HG03097 (cell line): ENCODE results near the gene NUTF2.
A peak's percentile ranks its signal among the peaks of the same experiment; 100 is the strongest.
"Not testable (repeated sequence)": the region's sequence is repeated elsewhere in the genome, so short reads cannot be mapped to it uniquely, and the experiment has no call there.

Source experiments
- ATAC-seq: cut with Tn5 transposase; IDR thresholded peaks from one replicate; pipeline ENCODE4 v1.9.1; 2021; ENCODE audit not compliant: unreplicated experiment, low FRiP score

Gene NUTF2

DNA sequence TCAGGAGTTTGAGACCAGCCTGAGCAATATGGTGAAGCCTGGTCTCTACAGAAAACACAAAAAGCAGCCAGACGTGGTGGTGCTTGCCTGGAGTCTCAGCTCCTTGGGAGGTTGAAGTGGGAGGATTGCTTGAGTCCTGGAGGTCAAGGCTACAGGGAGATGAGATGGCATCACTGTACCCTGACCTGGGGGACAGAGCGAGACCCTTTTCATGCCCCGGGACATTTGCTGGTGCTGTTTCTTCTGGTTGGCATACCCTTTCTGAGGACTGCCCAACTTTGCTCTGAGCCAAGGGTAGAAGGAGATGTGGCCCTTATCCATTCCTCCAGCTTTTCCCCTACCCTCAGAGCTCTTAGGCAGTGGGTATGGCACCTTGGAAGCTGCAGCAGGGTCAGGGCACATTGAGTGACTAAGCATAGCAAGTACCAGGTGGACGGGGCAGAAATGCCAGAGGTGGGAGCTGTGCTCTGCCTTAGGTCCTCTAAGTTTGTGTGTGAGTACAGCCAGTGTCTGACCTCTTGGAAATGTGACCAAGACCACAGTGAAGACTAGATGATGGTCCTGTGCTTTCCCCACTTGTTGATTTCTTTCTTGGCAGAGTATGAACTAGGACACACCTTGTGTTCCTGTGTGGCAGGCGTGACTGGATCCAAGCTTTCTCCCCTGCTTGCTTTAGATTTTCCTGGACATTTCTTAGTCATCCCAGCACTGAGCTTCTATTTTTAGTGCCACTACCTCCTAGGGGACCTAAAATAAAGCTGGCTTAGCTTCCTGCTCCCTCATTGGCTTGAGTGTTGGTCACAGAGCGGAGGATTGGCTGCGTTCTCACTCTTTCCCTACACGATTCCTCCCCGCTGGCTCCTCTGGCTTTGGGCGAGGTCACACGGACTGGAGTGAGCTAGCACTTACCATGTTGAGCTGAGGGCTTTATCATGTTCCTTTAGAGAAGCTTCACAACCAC lies 16.2 kb downstream of the NUTF2 start:
- ATAC-seq = no peak

DNA sequence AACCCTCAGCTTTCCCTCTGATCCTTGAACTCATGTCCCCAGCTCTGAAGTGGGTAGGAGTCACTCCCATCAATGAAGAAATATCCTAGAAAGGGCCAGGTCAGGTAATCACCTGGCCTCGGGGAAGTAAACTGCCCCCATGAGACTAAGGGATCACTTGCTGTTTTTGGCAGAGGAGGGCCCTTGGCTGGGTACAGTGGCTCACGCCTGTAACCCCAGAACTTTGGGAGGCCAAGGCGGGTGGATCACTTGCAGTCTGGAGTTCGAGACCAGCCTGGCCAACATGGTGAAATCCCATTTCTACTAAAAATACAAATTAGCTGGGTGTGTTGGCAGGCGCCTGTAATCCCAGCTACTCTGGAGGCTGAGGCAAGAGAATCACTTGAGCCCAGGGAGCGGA lies 17.3 kb downstream of the NUTF2 start:
- ATAC-seq = not testable (repeated sequence)

GRCh38 chr16:67864594-67864993 lies 17.9 kb downstream of the NUTF2 start:
- ATAC-seq = no peak

DNA sequence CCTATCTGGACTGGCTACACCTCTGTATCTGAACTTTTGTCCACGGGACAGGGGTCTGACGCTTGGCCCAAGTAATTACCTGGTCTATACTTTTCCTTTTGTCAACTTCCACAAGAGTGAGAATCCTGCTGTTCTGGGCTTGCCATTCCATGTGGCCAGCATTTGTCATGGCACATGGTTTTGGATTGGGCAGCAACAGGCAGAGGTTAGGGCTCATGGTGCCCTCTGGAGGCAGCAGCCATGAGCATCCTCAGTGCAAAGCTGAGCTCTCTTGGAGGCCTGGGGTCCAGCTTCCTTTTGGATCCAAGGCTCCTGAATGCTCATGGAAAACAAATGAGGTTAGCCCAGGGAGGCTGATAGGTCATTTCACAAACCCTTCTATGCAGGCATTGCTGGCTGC lies 18.6 kb downstream of the NUTF2 start:
- no peak for ATAC-seq

DNA sequence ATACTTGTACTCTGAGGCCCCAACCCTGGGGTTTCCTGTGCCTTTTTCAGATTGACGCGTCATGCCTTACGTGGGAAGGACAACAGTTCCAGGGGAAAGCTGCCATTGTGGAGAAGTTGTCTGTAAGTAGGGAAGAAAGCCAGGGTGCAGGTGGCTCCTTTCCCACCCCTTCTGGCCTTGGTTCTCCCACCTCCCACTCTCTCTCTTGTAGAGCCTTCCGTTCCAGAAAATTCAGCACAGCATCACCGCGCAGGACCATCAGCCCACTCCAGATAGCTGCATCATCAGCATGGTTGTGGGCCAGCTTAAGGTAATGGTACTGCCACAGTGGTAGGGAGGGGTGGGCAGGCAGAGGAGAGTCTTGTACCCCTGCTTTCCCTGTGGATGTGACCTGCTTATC lies 21.6 kb downstream of the NUTF2 start:
- ATAC-seq = no peak

- no peak for ATAC-seq
These were observed 22.9 kb downstream of the NUTF2 start for GRCh38 chr16:67869653-67870052.

GRCh38 chr16:67871256-67871655 lies 24.5 kb downstream of the NUTF2 start:
- ATAC-seq = no peak

DNA sequence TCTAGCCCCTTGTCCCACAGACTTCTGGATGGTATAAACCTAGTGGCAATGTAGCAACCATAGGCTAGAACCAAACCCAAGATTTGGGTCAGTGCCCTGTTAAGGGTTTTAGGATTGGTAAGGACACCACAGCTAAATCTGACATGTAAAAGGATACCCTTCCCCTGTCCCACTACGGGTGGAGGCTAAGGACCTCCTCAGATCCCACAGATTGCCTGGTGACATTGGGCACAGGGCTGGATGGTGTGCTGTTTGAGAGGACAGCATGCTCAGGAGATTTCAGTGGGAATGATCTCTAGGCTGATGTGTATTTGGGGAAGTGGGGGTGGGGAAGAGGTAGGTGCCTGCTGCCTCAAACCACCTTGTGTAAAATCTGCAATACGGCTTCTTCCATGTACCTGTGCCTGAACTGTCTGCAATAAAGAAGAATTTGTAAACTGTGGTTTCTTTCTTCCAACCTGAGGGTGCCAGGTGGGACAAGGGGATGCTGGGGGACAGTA lies 25.4 kb downstream of the NUTF2 start:
- no peak for ATAC-seq

DNA sequence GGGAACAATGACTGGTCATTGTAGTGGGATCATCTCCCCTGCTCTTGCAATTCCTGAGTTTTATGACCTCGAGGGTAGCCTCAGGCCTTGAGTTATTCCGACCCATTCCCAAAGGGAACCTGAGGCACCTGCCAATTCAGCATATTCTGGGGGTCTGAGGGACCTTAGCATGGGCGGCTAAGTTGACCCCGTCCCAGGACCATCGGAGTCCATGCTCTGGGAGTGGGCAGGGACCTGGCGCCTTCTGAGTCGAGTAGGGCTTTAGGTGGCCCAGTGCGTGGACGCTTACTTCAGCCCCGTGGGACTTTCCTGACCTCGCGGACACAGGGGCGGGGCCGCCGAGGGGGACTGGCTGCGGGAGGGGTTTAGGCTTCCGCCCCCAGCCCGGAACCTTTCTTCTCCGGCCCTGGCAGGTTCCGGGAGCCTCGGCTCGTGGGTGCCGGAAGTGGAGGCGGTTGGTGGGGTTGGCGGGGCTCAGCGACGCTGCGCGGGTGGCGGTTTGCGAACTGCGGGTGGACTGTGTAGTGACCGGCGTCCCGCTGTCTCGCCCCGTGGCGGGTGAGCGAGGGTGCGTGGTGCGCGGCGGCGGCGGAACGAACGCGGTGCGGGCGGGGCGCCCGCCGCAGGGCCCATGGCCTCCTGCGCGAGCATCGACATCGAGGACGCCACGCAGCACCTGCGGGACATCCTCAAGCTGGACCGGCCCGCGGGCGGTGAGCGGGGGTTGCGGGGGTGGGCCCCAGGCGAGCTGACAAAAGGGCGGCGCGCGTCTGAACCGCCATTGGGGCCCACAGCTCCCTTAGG lies 26.1 kb downstream of the NUTF2 start, which contains the start of gene EDC4:
Gene EDC4, plus strand, starts transcription at position 422 of the 804 bp plus-strand sequence. Its CDS starts 210 bp downstream, at position 632.
- peak; percentile 64 for ATAC-seq

DNA sequence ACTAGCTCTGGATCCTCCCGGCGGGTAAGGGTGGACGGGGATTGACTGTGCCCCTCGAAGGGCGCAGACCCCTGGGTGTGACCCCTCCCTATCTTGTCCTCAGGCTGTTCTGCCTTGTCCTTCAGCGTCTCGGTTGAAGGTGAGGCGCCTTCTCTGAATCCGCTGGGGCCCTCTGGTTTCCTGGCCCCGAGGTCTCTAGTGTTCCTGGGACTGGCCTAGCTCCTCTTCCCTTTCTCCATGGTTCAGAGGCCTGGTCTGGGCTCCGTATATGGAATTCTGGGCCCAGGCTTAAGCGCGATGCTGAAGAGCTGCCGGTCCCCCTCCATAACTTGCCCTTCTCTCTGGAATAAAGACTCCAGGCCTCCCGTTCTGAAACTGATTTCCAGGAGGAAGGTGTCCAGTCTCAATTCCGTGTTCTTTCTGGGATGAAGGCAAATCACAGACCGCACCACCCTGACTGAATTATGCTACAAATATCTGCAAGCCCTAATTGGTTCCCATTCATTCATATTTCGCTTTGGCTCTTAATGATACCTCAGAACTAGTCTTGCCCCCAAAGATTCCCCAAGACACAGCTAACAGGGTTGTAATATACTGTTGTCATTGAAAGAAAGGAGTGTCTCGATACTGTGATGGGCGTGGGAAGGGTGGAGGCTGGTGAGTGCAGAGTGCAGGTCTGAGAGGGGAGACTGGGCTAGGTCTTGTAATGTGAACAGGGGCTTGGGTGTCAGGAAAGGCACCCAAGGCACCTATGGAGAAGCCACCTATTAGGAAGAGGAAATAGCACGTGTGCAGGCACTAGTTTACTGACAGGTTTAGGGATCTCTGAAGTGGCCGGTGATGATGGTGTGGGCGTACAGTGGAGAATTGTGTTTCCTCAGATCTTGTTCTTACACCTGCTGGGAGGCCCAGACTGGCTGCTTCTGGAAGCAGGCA lies 27.0 kb downstream of the NUTF2 start:
- no peak for ATAC-seq

DNA sequence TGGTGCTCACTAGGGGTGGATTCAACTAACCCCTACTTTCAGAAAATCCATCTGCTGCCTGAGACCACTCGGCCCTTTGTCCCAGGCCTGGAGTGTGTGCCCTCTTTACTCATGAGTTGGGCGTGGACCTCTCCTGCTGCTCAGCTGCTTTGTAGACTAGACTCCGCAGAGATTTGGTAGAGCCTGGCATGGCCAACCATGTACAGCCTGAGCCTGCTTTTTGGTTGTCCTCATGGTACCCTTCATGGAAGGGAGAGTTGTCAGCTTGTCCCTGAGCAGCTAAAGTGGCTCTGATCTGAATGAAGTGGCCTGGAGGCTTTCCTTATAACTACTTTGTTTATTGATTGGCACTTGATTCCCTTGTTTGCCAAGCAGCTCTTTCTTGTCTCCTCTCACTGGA lies 27.6 kb downstream of the NUTF2 start:
- ATAC-seq = no peak

DNA sequence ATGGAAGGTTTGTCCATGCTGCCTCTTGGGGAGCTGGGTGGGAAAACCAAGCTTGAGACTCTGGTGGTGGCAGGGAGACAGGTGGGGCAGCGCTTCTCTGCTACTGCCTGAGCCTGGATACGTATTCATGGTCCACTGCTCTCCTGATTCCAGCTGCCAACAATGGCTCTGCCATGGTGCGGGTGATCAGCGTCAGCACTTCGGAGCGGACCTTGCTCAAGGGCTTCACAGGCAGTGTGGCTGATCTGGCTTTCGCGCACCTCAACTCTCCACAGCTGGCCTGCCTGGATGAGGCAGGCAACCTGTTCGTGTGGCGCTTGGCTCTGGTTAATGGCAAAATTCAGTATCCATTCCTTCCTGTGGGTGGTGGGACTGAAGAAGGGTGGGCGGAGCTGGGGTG lies 30.3 kb downstream of the NUTF2 start:
- no peak for ATAC-seq

DNA sequence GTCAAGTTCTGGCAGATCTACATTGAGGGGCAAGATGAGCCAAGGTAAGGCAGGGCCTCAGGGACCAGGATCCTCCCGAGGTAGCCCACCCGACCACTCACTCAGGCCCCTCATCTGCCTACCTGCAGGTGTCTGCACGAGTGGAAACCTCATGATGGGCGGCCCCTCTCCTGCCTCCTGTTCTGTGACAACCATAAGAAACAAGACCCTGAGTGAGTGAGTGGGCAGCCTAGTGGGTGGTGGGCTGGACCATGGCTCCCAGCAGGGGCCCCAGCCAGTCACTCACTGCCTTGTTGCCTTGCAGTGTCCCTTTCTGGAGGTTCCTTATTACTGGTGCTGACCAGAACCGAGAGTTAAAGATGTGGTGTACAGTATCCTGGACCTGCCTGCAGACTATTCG lies 31.5 kb downstream of the NUTF2 start:
- ATAC-seq = no peak

GRCh38 chr16:67878846-67879245 lies 32.1 kb downstream of the NUTF2 start:
- no peak for ATAC-seq

GRCh38 chr16:67879462-67879861 lies 32.7 kb downstream of the NUTF2 start:
- no peak for ATAC-seq

DNA sequence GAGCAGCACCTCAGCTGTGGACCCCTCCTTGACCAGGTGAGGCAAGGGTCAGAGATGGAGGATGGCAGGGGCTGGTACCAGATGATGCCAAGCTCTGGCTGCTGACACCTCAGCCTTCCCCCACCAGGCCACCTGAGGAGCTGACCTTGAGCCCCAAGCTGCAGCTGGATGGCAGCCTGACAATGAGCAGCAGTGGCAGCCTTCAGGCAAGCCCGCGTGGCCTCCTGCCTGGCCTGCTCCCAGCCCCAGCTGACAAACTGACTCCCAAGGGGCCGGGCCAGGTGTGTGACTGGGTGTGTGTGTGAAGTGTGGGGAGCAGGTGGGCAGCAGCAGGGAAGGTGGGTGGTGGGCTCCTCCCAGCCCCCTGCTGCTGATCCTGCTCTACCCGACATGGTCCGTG lies 33.2 kb downstream of the NUTF2 start:
- ATAC-seq = no peak

DNA sequence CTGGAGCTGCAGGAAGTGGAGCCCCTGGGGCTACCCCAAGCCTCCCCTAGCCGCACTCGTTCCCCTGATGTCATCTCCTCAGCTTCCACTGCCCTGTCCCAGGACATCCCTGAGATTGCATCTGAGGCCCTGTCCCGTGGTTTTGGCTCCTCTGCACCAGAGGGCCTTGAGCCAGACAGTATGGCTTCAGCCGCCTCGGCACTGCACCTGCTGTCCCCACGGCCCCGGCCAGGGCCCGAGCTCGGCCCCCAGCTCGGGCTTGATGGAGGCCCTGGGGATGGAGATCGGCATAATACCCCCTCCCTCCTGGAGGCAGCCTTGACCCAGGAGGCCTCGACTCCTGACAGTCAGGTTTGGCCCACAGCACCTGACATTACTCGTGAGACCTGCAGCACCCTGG lies 33.9 kb downstream of the NUTF2 start:
- no peak for ATAC-seq

- ATAC-seq = no peak
These were observed 35.0 kb downstream of the NUTF2 start for GRCh38 chr16:67881621-67882161.

DNA sequence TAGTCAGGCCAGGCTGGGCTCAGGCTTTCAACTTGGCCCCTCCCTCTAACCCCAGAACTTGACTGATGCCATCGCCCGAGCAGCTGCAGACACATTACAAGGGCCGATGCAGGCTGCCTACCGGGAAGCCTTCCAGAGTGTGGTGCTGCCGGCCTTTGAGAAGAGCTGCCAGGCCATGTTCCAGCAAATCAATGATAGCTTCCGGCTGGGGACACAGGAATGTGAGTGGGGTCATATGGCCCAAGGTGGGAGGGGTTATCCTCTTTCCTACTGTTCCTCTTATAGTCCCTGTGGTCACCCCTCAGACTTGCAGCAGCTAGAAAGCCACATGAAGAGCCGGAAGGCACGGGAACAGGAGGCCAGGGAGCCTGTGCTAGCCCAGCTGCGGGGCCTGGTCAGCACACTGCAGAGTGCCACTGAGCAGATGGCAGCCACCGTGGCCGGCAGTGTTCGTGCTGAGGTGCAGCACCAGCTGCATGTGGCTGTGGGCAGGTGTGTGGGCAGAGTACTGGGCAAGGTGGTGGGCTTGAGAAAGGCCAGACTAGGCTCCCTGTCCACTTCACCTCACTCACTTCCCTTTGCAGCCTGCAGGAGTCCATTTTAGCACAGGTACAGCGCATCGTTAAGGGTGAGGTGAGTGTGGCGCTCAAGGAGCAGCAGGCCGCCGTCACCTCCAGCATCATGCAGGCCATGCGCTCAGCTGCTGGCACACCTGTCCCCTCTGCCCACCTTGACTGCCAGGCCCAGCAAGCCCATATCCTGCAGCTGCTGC lies 35.8 kb downstream of the NUTF2 start:
- ATAC-seq = no peak
